OCI-LY7 (cell line): ENCODE data around the gene PIH1D1.

Experiments
- EZH2phosphoT487 ChIP-seq: fragments of 200-600 bp; sonication (generic); IDR thresholded peaks from 2 replicates; pipeline ENCODE4 v1.6.1; 2018; ENCODE audit warnings: low read depth, borderline replicate concordance, mild to moderate bottlenecking, mixed run types, antibody characterized with exemption, low read length, moderate library complexity, mixed read lengths
- TF ChIP-seq, protein P1 (sequence below): fragments of 200-600 bp; sonication (generic); conservative IDR thresholded peaks from 2 replicates; pipeline ENCODE4 v1.5.1; 2014; ENCODE audit warnings: mild to moderate bottlenecking, antibody characterized with exemption, low read length, moderate library complexity, mixed read lengths

DNA sequence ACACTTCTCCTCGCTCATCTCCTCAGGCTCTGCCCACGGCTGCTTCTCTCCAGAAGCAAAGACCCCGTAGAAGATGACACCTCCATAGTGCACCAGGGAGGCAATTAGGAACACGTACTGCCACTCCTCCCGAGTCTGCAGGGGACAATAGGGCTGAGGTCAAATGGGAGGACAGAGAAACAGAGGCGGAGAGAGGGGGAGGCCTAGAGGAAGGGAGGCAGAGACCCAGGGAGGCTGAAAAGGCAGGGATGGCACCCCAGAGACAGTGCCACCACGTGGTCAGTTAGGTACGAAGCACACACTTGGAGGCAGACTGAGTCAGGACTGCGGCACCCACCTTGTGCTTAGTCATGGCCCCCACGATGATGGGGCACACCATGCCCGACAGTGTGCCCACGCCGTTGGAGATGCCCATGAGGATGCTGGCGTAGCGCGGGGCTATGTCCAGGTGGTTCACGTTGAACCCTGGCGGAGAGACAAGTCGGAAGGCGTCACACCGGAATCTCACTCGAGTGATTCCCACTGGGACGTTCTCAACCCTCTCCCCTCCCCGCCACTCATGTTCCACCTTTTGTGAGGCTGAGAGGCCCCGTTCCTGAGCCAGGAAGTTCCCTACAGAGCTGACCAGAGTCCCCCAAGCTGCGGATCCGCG, 20.8 kb downstream of the PIH1D1 start:
- TF ChIP-seq, protein P1, sequence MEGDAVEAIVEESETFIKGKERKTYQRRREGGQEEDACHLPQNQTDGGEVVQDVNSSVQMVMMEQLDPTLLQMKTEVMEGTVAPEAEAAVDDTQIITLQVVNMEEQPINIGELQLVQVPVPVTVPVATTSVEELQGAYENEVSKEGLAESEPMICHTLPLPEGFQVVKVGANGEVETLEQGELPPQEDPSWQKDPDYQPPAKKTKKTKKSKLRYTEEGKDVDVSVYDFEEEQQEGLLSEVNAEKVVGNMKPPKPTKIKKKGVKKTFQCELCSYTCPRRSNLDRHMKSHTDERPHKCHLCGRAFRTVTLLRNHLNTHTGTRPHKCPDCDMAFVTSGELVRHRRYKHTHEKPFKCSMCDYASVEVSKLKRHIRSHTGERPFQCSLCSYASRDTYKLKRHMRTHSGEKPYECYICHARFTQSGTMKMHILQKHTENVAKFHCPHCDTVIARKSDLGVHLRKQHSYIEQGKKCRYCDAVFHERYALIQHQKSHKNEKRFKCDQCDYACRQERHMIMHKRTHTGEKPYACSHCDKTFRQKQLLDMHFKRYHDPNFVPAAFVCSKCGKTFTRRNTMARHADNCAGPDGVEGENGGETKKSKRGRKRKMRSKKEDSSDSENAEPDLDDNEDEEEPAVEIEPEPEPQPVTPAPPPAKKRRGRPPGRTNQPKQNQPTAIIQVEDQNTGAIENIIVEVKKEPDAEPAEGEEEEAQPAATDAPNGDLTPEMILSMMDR, result peak; percentile 75
- no peak for TF ChIP-seq EZH2phosphoT487
